Stimulated activated naive CD8-positive, alpha-beta T cell treated with anti-CD3 and anti-CD28 coated beads, Interleukin-15, Interleukin-2, amounts not matched to agents 100 U/mL and 50 U/mL, for 24 hours (primary cell): ENCODE data around the gene TNFSF13.

Source experiments
- ATAC-seq: fragments of 150-1000 bp; cut with Tn5 transposase; one replicate; pipeline ENCODE4 v1.10.0; 2021
- DNase-seq: peaks from one replicate; pipeline ENCODE4 v3.0.0; 2021

Gene TNFSF13, protein sequence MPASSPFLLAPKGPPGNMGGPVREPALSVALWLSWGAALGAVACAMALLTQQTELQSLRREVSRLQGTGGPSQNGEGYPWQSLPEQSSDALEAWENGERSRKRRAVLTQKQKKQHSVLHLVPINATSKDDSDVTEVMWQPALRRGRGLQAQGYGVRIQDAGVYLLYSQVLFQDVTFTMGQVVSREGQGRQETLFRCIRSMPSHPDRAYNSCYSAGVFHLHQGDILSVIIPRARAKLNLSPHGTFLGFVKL

DNA sequence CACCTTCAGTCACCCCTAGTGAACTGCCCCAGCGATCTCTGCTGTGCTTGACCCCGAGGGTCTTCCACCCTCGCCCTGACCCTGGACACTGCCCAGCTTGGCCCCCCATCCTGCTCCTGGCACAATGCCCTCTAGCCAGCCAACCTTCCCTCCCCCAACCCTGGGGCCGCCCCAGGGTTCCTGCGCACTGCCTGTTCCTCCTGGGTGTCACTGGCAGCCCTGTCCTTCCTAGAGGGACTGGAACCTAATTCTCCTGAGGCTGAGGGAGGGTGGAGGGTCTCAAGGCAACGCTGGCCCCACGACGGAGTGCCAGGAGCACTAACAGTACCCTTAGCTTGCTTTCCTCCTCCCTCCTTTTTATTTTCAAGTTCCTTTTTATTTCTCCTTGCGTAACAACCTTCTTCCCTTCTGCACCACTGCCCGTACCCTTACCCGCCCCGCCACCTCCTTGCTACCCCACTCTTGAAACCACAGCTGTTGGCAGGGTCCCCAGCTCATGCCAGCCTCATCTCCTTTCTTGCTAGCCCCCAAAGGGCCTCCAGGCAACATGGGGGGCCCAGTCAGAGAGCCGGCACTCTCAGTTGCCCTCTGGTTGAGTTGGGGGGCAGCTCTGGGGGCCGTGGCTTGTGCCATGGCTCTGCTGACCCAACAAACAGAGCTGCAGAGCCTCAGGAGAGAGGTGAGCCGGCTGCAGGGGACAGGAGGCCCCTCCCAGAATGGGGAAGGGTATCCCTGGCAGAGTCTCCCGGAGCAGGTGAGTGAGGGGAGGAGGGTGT is at the start of gene TNFSF13:
Gene TNFSF13 (plus strand): TSS at position 207 of the 776 bp plus-strand sequence. CDS start 290 bp downstream, at position 497.
- no peak for DNase-seq
- ATAC-seq, result no peak

DNA sequence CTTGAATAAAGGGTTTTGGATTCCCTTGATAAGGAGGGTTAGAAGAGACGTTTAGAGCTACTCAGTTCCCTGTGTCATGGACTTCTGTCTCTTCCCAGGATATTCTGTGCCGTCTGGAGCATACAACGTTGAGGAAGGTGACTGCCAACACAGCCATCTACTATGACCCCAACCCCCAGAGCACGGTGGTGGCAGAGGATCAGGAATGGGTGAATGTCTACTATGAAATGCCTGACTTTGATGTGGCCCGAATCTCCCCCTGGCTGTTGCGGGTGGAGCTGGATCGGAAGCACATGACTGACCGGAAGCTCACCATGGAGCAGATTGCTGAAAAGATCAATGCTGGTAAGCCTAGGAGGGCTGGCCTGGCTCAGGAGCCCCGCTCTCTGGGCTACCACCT is 49.7 kb upstream of the TNFSF13 start:
- DNase-seq (no peak), ATAC-seq (no peak)

DNA sequence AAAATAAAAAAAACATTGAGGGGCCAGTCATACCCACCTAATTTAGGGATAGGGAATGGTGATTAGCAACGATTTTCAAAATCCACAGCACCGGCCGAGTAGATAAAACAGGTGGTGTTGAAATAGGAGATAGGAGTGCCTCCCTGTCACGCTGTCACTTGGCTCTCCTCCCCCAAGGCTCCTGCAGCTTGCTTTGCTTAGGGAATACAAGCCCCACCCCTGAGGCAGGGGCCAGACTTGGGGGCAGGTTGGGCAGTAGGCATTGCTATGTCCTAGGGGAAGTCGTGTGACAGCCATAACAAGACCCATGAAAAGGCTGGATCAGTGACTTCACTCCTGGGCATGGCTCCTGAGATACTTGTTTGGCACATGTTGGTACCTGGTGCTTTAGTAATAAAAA is 48.6 kb upstream of the TNFSF13 start:
- DNase-seq (no peak), ATAC-seq (no peak)

DNA sequence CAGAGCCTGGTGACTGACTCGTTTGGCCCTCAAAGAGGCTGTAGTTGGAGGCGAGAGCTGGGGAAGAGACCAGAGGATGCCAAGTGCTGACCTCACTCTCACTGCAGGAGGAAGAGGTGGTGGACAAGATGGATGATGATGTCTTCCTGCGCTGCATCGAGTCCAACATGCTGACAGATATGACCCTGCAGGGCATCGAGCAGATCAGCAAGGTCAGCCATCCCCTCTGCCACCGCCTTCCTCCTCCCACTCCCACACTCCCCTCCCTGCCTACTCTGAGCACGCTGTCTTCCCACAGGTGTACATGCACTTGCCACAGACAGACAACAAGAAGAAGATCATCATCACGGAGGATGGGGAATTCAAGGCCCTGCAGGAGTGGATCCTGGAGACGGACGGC is 47.4 kb upstream of the TNFSF13 start:
- ATAC-seq (no peak), DNase-seq (no peak)

DNA sequence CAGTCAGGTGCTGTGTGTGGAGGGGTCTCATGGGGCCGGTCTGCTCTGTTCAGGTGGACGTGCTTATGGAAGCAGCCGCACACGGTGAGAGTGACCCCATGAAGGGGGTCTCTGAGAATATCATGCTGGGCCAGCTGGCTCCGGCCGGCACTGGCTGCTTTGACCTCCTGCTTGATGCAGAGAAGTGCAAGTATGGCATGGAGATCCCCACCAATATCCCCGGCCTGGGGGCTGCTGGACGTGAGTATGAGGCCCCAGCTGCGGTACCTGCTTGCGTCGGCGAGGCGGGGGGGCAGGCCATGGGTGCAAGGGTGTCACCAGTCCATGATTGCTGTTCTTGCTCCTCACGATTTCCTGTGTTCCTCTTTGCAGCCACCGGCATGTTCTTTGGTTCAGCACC is 46.4 kb upstream of the TNFSF13 start:
- ATAC-seq, result no peak
- DNase-seq, result no peak

DNA sequence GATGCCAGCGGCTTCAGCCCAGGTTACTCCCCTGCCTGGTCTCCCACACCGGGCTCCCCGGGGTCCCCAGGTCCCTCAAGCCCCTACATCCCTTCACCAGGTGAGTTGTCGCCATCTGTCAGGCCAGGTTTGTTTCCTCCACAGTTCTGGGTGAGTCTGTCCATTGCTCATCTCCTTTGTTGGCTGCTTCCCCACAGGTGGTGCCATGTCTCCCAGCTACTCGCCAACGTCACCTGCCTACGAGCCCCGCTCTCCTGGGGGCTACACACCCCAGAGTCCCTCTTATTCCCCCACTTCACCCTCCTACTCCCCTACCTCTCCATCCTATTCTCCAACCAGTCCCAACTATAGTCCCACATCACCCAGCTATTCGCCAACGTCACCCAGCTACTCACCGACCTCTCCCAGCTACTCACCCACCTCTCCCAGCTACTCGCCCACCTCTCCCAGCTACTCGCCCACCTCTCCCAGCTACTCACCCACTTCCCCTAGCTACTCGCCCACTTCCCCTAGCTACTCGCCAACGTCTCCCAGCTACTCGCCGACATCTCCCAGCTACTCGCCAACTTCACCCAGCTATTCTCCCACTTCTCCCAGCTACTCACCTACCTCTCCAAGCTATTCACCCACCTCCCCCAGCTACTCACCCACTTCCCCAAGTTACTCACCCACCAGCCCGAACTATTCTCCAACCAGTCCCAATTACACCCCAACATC is 45.6 kb upstream of the TNFSF13 start:
- DNase-seq (no peak), ATAC-seq (no peak)

DNA sequence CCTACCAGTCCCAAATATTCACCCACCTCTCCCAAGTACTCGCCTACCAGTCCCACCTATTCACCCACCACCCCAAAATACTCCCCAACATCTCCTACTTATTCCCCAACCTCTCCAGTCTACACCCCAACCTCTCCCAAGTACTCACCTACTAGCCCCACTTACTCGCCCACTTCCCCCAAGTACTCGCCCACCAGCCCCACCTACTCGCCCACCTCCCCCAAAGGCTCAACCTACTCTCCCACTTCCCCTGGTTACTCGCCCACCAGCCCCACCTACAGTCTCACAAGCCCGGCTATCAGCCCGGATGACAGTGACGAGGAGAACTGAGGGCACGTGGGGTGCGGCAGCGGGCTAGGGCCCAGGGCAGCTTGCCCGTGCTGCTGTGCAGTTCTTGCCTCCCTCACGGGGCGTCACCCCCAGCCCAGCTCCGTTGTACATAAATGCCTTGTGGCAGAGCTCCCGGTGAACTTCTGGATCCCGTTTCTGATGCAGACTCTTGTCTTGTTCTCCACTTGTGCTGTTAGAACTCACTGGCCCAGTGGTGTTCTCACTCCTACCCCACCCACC is 44.6 kb upstream of the TNFSF13 start:
- DNase-seq (no peak), ATAC-seq (no peak)

DNA sequence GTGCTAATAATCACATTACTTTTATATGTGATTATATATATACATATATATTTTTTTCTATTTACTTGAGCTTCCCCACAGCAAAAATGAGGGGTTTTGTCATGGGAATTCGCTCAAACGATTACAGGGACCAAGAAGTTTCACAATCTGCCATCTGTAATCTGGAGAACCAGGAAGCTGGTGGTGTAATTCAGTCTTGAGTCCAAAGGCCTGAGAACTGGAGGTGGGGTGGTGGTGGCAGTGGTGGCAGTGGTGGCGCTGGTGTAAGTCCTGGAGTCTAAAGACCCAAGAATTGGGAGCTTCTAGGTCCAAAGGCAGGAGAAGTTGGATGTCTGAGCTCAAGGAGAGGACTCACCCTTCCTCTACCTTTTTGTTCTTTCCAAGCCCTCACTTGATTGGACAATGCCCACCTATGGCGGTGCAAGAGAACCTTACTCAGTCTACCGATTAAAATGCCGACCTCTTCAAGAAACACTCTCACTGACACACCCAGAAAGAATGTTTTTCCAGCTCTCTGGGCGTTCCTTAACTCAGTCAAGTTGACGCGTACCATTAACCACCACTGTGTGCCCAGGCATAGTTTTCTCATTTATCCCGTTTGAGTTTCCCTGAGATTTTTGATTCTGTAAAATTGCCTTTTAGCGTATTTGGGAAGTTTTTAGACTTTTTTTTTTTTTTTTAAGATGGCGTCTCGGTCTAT is 42.5 kb upstream of the TNFSF13 start:
- ATAC-seq, result no peak
- DNase-seq, result no peak

DNA sequence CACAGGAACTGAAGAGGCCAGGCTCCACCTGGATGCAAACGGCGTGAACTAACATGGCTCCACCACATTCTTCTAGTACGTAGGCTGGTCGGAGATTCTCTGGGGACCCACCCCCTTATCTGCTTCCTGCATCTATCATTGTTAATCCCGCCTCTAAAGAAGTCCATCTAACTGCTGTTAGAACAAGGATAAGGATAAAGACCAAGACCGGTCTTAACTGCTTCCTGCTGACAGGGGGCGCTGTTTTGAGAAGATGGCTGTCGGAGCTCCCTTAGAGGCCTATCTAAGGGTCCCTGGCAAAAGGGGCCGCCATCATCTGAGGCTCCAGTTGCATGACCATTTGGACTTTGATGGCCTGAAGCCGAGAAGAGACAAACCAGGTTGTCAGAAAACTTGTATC is 35.5 kb upstream of the TNFSF13 start:
- ATAC-seq, result peak; percentile 57

DNA sequence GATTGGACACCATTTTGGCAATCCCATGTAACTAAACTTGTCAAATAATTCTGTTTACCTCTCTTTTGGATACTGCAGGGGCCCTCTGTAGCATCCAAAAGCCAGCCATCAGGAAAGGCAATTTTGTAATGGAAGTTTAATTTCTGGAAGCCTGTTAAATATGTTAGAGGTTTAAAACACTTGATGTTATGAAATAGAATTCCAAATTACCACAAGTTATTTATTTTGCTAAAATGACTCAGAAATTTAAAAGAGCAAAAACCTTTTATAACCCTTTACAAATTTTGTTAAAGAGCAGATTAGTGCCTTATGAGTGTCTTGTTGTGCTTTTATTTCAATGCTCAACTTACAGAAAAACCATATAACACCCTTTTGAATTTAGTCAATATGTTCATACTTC is 29.7 kb upstream of the TNFSF13 start:
- ATAC-seq, result no peak
- DNase-seq, result no peak

More for the DNA sequence above, 35.5 kb upstream of the TNFSF13 start:
- peak; percentile 66 for DNase-seq

DNA sequence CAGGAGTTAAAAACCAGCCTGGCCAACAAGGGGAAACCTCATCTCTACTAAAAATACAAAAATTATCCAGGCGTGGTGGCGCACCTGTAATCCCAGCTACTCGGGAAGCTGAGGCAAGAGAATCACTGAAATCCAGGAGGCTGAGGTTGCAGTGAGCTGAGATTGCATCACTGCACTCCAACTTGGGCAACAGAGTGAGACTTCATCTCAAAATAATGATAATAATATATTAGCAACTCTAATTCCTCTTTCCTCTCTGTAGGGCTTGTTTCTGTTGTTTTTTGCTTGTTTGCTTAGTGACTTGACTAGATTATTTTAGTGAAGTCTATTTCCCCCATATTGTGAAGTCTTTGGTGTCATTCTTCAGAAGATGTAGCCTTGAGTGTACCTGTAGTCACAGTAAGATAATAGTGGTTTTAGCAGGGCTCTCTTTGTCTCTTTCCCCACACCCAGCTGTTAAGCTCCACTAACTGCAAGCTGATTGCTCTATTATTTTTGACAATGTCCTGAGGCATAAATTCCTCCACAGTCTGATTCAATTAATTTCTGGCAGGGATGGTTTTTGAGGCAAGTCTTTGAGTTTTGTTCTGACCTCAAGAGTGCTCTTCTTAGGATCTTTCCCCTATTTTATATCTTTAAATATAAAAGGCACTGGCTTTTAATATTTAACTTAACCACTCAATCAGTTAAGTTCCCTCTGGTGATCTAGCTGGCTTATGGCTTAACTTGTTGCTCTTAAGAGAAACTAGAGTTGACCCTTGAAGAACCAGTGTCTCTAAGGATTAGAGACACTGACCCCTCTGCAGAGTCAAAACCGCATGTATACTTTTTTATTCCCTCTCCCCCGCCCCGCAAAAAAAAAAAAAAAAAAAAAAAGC is 28.3 kb upstream of the TNFSF13 start:
- ATAC-seq, result no peak
- DNase-seq, result no peak

DNA sequence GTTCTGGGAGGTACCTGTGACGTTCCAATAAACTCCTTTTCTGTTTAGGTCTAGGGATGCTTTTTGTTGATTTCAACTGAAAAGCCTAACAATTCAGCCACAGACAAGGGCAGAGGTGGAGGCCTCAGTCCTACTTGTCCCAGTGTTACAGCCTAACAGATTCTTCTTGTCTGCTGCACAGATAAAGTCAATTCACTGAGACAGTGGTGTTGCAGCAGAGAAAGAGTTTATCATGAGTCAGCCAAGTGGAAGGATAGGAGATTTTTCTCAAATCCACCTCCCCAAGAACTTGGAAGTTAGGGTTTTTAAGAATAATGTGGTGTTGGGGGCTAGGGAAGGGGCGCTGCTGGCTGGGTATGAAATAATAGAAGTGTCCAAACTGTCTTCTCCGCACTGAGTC is 20.5 kb upstream of the TNFSF13 start:
- ATAC-seq (no peak), DNase-seq (no peak)

DNA sequence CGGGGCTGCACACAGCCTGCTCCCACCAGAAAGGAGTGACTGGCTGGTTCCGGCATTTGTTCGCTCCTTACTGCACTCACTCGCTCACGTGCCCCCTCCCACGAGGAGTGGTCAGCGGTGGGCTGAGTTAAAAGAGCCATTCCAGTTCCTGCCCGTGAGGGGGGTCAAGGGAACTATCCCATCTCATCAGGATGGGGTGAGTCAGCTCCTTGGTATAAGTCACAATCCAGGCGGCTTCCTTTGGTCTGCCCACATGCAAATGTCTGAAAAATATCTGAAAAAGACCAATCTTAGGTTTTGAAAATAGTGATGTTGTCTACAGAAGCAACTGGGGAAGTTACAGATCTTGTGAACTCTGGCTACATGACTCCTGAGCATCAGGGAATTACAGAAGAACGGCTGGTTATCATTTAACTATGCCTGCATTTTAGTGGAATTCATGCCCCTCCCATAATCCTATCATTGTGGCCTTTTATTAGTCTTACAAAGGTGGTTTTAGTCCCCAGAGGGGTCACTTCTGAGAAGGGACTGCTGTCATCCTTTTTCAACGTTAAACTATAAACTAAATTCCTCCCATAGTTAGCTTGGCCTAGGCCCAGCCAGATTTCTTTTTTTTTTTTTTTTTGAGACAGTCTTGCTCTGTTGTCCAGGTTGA is 19.5 kb upstream of the TNFSF13 start:
- ATAC-seq (no peak), DNase-seq (no peak)

DNA sequence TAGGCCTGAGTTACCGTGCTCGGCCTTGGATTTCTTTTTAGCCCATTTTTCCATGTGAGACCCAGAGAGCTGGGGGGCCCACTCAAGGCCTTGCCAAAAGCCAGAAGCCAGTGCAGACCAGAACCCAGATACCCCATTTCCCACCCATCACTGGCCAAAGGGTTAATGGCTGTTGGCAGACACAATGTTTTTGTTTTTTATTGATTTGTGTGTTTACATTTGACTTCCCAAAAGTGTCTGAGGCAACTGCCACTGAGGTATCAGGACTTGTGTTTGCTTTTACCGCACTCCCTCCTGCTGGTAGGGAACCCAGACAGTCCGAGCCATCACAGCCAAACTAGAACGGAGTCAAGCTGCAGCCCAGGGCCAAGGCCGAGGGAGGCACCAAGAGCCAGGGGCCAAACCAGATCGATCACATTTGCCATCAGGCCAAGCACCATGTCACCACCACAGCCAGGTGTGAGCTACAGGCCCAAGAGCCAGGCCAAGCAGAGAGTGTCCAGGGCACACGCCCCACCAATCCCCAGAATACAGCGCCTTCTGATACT is 17.4 kb upstream of the TNFSF13 start:
- DNase-seq (no peak), ATAC-seq (no peak)

DNA sequence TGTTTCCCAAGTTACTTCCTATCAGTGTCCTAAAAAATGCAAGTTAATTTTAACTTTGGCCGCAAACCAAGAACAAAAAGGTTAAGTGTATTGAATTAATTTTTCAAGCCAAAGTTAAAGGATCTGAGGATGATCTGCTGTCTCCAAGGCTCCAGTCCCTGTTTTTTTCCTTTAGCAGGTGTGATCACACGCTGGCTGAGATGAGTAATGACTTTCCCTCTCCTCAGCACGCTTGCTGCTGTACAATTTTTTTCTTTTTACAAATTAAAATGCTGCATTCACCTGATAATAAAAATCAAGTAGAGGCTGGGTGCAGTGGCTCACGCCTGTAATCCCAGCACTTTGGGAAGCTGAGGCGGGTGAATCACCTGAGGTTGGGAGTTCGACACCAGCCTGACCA is 13.6 kb upstream of the TNFSF13 start:
- ATAC-seq (no peak), DNase-seq (no peak)

DNA sequence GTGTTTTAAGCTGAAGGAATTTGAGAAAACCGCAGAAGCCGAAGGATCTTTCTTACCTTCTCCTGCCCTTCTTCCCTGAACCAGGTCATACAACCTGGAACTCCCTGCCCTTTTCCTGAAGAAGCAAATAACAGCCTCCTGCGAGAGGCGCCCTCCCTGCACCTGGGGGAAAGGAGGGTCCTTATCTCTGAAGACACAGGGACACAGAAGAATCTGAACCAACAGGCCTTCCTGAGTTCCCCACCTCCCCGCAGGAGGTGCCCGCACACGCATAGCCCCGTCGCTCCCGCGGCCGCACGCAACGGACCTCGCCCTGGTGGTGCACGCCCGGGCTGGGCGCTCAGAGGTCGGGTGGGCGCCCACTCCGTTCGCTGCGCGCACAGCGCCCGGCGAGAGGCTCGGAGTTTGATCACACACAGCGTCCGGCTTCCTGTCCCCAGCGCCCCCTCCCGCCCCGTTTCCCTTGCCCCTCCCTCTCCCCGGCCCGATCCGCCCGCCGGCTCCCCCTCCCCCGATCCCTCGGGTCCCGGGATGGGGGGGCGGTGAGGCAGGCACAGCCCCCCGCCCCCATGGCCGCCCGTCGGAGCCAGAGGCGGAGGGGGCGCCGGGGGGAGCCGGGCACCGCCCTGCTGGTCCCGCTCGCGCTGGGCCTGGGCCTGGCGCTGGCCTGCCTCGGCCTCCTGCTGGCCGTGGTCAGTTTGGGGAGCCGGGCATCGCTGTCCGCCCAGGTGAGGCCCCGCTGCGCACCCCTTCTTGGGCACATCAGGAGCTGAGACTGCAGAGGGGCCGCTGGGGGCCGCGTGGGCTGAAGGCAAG is 9.8 kb upstream of the TNFSF13 start, which contains the start of gene TNFSF12:
Gene TNFSF12 (plus strand): TSS at position 474 of the 816 bp plus-strand sequence. CDS start 96 bp downstream, at position 570.
- DNase-seq (peak; percentile 68), ATAC-seq (peak; percentile 55)

DNA sequence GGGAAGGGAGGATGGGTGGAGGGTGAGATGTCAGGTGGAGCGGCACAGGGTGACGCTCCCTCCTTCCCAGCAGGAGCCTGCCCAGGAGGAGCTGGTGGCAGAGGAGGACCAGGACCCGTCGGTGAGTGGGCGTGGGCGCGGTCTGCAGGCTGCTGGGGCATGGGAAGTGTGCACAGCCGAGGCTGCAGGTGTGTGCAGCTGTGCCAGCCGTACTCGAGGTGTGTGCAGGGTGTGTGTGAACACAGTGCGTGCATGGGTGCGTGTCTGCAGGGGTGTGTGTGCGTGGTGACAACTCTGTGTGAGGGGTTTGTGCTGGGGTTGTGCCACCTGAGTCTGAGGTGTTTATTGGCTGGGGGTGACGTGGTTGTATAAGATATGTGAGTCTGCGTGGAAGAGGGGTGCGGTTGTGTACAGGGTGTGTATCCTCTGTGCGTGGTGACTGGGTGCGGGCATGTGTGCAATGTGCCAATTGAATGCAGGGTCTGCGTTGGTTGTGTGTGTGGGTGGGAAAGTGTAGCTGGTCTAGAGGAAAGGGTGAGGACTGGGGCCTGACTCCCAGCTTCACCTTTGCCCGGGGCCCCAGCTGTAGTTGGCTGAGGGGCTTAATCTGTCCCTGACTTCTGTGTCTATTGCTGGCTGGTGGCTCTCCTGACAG is 9.0 kb upstream of the TNFSF13 start:
- ATAC-seq, result peak; percentile 38
- peak; percentile 51 for DNase-seq

DNA sequence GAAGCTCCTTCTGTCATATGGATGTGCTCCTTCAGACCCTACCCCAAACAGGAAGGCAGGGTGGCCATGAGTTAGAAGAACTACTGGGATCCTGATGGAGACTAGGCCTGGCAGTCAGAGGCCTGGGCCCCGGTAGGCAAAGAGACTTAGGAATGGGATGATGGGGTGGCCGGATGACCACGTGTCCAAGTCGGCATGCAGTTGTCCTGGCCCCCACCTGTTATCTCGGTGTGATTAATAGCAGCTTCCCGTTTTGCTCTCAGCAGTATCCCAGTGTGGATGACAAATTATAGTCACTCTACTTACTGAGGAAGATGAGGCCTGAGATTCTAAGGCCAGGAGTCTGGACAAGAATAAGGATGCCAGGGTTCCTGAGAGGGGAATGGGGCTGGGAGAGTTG is 8.2 kb upstream of the TNFSF13 start:
- no peak for DNase-seq
- no peak for ATAC-seq

DNA sequence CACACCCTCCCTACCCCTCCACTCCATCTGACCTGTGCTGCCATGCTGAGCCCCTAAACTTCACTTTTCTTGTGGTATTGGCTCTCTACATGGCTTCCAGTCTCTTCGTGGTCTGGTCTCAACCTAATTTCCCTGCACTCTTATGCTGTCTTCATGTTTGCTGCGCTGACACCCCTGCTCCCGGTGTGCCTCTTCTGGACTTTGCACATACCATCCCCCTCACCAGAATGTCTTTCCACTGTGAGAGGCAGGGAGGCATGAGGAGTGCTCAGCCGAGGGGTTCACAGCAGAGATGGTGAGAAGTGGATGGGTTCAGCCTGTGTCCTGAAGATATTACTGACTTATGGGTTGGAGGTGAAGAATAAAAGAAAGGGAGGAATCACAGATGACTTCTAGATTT is 7.2 kb upstream of the TNFSF13 start:
- no peak for DNase-seq
- ATAC-seq, result no peak
